WTC11 (cell line): ENCODE measurements around the gene USH2A. TPM values are rescaled to one million over a fixed set of nuclear protein-coding genes. Genes with fewer than 3 reads are reported as not detected.

Source experiments
- ATAC-seq: fragments of 200-7000 bp; cut with Tn5 transposase; 2 replicates; pipeline ENCODE4 v1.10.0; 2021; ENCODE audit warnings: mild to moderate bottlenecking, moderate library complexity
- CTCF ChIA-PET: fragments of 300-600 bp; sonication (Branson Sonifier 250); formaldehyde crosslinking; loops from one replicate; lab custom pipeline; 2021; ENCODE audit warnings: antibody characterized with exemption; lab: Charles Lee
- POLR2A ChIA-PET: fragments of 350-600 bp; sonication (Branson Sonifier 250); formaldehyde crosslinking; loops from one replicate; lab custom pipeline; 2021; ENCODE audit warnings: antibody characterized with exemption; lab: Charles Lee
- DNase-seq: peaks from one replicate; pipeline ENCODE4 v3.0.0; 2021; ENCODE audit warnings: low spot score
- H3K27ac Mint-ChIP-seq: 2 replicates; pipeline ENCODE4 v1.8.0; 2021; ENCODE audit warnings: mixed read lengths
- H3K27me3 Mint-ChIP-seq: 2 replicates; pipeline ENCODE4 v1.8.0; 2021; ENCODE audit warnings: low read depth, mild to moderate bottlenecking, moderate library complexity, mixed read lengths
- H3K36me3 Mint-ChIP-seq: 2 replicates; pipeline ENCODE4 v1.8.0; 2021; ENCODE audit warnings: mixed read lengths
- H3K4me1 Mint-ChIP-seq: 2 replicates; pipeline ENCODE4 v1.8.0; 2022; ENCODE audit warnings: mixed read lengths
- H3K4me3 Mint-ChIP-seq: 2 replicates; pipeline ENCODE4 v1.8.0; 2021; ENCODE audit warnings: mild to moderate bottlenecking, moderate library complexity, mixed read lengths
- H3K9me3 Mint-ChIP-seq: 2 replicates; pipeline ENCODE4 v1.8.0; 2021; ENCODE audit warnings: mixed read lengths
- ATF1 ChIP-seq: sonication (generic); formaldehyde crosslinking; IDR thresholded peaks from 2 replicates; pipeline ENCODE4 v1.8.1; 2023; ENCODE audit warnings: mild to moderate bottlenecking, moderate library complexity, missing genetic modification reagents
- EMX1 ChIP-seq: fragments of 250-450 bp; sonication (Bioruptor Pico); IDR thresholded peaks from 2 replicates; pipeline ENCODE4 v1.8.0; 2021; ENCODE audit warnings: mild to moderate bottlenecking
- FOXJ3 ChIP-seq: sonication (generic); formaldehyde crosslinking; IDR thresholded peaks from 2 replicates; pipeline ENCODE4 v1.9.0; 2021; ENCODE audit warnings: missing genetic modification reagents, mild to moderate bottlenecking, borderline replicate concordance
- GRHL2 ChIP-seq: fragments of 250-450 bp; sonication (Bioruptor Pico); IDR thresholded peaks from 2 replicates; pipeline ENCODE4 v1.8.0; 2022; ENCODE audit warnings: mild to moderate bottlenecking, moderate library complexity; ENCODE audit not compliant: insufficient replicate concordance, severe bottlenecking
- PRRX2 ChIP-seq: fragments of 250-450 bp; sonication (Bioruptor Pico); IDR thresholded peaks from 2 replicates; pipeline ENCODE4 v1.8.0; 2021; ENCODE audit warnings: mild to moderate bottlenecking
- RELA ChIP-seq: sonication (generic); formaldehyde crosslinking; IDR thresholded peaks from 2 replicates; pipeline ENCODE4 v1.8.1; 2022; ENCODE audit warnings: missing genetic modification reagents, mild to moderate bottlenecking, borderline replicate concordance
- SOX15 ChIP-seq: fragments of 250-450 bp; sonication (Bioruptor Pico); IDR thresholded peaks from 2 replicates; pipeline ENCODE4 v1.9.0; 2021; ENCODE audit warnings: mild to moderate bottlenecking
- ZNF263 ChIP-seq: sonication (generic); formaldehyde crosslinking; IDR thresholded peaks from 2 replicates; pipeline ENCODE4 v1.8.1; 2022; ENCODE audit warnings: low read depth, mild to moderate bottlenecking, moderate library complexity, missing genetic modification reagents
- ZNF317 ChIP-seq: sonication (generic); formaldehyde crosslinking; IDR thresholded peaks from 2 replicates; pipeline ENCODE4 v1.8.1; 2023; ENCODE audit warnings: low read depth, mild to moderate bottlenecking, moderate library complexity, missing genetic modification reagents, borderline replicate concordance
- ZNF423 ChIP-seq: fragments of 250-450 bp; sonication (Bioruptor Pico); IDR thresholded peaks from 2 replicates; pipeline ENCODE4 v2.1.2; 2022; ENCODE audit warnings: mild to moderate bottlenecking, moderate library complexity
- ZNF671 ChIP-seq: fragments of 250-450 bp; sonication (Bioruptor Pico); IDR thresholded peaks from 2 replicates; pipeline ENCODE4 v1.8.0; 2021; ENCODE audit warnings: mild to moderate bottlenecking
- total RNA-seq: library from RNA; stranded (reverse); gene quantifications from 3 replicates; pipeline ENCODE4 v1.2.3, GENCODE V29; 2021
- TF ChIP-seq, protein P1 (sequence below): sonication (generic); formaldehyde crosslinking; IDR thresholded peaks from 2 replicates; pipeline ENCODE4 v1.8.1; 2023; ENCODE audit warnings: mild to moderate bottlenecking, missing genetic modification reagents, borderline replicate concordance
- TF ChIP-seq, protein P2 (sequence below): sonication (generic); formaldehyde crosslinking; IDR thresholded peaks from 2 replicates; pipeline ENCODE4 v1.8.0; 2022; ENCODE audit warnings: missing genetic modification reagents
- TF ChIP-seq, protein P3 (sequence below): fragments of 200-600 bp; IDR thresholded peaks from 2 replicates; pipeline ENCODE4 v1.8.0; 2022; ENCODE audit warnings: antibody characterized with exemption
- TF ChIP-seq, protein P4 (sequence below): sonication (generic); formaldehyde crosslinking; IDR thresholded peaks from 2 replicates; pipeline ENCODE4 v1.8.1; 2022; ENCODE audit warnings: mild to moderate bottlenecking, missing genetic modification reagents, moderate library complexity, borderline replicate concordance
- TF ChIP-seq, protein P5 (sequence below): sonication (generic); formaldehyde crosslinking; IDR thresholded peaks from 2 replicates; pipeline ENCODE4 v1.8.1; 2023; ENCODE audit warnings: mild to moderate bottlenecking, missing genetic modification reagents, moderate library complexity
- TF ChIP-seq, protein P6 (sequence below): sonication (generic); formaldehyde crosslinking; IDR thresholded peaks from 2 replicates; pipeline ENCODE4 v1.8.0; 2022; ENCODE audit warnings: mild to moderate bottlenecking, missing genetic modification reagents

The USH2A gene
- total RNA-seq, 1 experiment from 2014 or later = 0.37 TPM

DNA sequence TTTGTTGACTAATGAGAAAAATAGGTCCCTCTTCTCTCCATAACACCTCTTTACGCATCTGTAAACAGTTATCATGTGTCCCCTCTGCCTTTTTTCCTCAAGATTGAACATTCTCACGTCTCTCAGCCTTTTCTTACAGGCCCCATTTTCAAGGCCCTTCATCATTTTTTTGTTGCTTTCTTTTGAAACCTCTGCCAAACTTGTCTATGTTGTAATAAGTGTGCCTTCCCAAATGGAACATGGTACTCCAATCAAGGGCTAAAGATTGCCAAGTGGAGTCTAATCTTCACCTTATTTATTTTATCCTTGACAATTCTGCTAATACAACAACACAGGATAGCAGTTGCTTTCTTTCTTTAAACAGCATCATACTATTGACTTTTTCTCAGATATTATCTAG lies 280.3 kb downstream of the USH2A start:
- no peak for DNase-seq
- Mint-ChIP-seq H3K36me3 (no peaks in the 10 kb centered on the region), H3K4me3 (no peak overlapping the region), H3K27ac (no peak overlapping the region), H3K4me1 (peaks cover 75% of the 10 kb centered on the region), H3K9me3 (no peaks in the 10 kb centered on the region), H3K27me3 (peaks cover 10% of the 10 kb centered on the region)
- ATAC-seq = no peak
- TF ChIP-seq RELA (CRISPR knock-in tag) (no peak), PRRX2 (no peak), ATF1 (no peak), EMX1 (CRISPR knock-in tag) (no peak), ZNF671 (CRISPR knock-in tag) (no peak), SOX15 (no peak)
- TF ChIP-seq, protein P1, sequence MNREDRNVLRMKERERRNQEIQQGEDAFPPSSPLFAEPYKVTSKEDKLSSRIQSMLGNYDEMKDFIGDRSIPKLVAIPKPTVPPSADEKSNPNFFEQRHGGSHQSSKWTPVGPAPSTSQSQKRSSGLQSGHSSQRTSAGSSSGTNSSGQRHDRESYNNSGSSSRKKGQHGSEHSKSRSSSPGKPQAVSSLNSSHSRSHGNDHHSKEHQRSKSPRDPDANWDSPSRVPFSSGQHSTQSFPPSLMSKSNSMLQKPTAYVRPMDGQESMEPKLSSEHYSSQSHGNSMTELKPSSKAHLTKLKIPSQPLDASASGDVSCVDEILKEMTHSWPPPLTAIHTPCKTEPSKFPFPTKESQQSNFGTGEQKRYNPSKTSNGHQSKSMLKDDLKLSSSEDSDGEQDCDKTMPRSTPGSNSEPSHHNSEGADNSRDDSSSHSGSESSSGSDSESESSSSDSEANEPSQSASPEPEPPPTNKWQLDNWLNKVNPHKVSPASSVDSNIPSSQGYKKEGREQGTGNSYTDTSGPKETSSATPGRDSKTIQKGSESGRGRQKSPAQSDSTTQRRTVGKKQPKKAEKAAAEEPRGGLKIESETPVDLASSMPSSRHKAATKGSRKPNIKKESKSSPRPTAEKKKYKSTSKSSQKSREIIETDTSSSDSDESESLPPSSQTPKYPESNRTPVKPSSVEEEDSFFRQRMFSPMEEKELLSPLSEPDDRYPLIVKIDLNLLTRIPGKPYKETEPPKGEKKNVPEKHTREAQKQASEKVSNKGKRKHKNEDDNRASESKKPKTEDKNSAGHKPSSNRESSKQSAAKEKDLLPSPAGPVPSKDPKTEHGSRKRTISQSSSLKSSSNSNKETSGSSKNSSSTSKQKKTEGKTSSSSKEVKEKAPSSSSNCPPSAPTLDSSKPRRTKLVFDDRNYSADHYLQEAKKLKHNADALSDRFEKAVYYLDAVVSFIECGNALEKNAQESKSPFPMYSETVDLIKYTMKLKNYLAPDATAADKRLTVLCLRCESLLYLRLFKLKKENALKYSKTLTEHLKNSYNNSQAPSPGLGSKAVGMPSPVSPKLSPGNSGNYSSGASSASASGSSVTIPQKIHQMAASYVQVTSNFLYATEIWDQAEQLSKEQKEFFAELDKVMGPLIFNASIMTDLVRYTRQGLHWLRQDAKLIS = no peak
- TF ChIP-seq, protein P2, sequence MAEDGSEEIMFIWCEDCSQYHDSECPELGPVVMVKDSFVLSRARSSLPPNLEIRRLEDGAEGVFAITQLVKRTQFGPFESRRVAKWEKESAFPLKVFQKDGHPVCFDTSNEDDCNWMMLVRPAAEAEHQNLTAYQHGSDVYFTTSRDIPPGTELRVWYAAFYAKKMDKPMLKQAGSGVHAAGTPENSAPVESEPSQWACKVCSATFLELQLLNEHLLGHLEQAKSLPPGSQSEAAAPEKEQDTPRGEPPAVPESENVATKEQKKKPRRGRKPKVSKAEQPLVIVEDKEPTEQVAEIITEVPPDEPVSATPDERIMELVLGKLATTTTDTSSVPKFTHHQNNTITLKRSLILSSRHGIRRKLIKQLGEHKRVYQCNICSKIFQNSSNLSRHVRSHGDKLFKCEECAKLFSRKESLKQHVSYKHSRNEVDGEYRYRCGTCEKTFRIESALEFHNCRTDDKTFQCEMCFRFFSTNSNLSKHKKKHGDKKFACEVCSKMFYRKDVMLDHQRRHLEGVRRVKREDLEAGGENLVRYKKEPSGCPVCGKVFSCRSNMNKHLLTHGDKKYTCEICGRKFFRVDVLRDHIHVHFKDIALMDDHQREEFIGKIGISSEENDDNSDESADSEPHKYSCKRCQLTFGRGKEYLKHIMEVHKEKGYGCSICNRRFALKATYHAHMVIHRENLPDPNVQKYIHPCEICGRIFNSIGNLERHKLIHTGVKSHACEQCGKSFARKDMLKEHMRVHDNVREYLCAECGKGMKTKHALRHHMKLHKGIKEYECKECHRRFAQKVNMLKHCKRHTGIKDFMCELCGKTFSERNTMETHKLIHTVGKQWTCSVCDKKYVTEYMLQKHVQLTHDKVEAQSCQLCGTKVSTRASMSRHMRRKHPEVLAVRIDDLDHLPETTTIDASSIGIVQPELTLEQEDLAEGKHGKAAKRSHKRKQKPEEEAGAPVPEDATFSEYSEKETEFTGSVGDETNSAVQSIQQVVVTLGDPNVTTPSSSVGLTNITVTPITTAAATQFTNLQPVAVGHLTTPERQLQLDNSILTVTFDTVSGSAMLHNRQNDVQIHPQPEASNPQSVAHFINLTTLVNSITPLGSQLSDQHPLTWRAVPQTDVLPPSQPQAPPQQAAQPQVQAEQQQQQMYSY = no peak
- ChIA-PET CTCF (interaction anchor here (0.6 kb wide), 1 partner anchor 33 kb away, joined by 3 read pairs; no protein-coding TSS in a partner anchor), POLR2A (no interaction called here)

DNA sequence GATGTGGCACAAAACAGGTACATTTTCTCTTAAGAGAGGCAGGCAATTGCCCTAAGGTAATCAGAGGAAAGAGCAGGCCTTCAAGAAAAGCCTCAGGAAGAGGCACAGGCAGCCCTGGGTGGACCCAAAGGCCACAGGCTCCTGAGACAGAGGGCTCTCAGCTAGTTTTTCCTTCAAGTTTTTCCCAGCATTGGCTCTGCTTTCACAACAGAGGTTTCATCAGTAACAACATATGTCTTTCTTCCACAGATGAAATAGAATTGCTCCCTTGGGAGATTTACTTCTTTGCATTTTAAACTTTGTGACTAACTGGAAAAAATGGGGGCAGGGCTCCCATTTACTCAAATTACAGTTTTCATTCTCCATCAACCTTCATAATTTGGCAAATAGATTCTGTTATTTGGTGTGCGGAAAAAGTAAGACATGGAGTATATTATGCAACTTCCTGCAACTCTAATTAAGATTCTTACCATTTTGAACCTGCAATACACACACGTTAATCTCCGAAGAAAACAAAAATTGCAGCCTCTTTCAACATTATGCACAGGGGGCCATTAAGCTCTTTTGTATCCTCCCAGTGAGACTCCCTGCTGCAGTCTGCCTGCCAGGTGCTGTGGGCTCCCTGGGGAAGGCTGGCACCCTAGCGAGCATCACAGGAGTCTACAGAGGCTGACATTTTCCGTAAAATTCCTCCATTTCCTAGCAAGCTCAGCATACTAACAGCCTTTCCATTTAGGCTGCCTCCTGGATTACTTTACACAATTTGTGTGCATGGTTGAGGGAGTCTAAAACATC lies 282.3 kb downstream of the USH2A start:
- Mint-ChIP-seq H3K36me3 (no peaks in the 10 kb centered on the region), H3K27ac (peak overlapping the region; percentile 56; the same call in 1 of the 2 replicates), H3K27me3 (peaks cover 7% of the 10 kb centered on the region), H3K4me3 (no peak overlapping the region), H3K9me3 (no peaks in the 10 kb centered on the region), H3K4me1 (peaks cover 64% of the 10 kb centered on the region)
- DNase-seq (no peak), ATAC-seq (peak; percentile 29)
- POLR2A ChIA-PET = no interaction called here
- TF ChIP-seq, protein P3, sequence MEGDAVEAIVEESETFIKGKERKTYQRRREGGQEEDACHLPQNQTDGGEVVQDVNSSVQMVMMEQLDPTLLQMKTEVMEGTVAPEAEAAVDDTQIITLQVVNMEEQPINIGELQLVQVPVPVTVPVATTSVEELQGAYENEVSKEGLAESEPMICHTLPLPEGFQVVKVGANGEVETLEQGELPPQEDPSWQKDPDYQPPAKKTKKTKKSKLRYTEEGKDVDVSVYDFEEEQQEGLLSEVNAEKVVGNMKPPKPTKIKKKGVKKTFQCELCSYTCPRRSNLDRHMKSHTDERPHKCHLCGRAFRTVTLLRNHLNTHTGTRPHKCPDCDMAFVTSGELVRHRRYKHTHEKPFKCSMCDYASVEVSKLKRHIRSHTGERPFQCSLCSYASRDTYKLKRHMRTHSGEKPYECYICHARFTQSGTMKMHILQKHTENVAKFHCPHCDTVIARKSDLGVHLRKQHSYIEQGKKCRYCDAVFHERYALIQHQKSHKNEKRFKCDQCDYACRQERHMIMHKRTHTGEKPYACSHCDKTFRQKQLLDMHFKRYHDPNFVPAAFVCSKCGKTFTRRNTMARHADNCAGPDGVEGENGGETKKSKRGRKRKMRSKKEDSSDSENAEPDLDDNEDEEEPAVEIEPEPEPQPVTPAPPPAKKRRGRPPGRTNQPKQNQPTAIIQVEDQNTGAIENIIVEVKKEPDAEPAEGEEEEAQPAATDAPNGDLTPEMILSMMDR = no peak
- TF ChIP-seq ZNF423 (CRISPR knock-in tag) = peak; percentile 100
- TF ChIP-seq FOXJ3 (CRISPR knock-in tag) = no peak
- CTCF ChIA-PET = interaction anchor here (1.1 kb wide), 1 partner anchor 21 kb away, joined by 3 read pairs; no protein-coding TSS in a partner anchor

DNA sequence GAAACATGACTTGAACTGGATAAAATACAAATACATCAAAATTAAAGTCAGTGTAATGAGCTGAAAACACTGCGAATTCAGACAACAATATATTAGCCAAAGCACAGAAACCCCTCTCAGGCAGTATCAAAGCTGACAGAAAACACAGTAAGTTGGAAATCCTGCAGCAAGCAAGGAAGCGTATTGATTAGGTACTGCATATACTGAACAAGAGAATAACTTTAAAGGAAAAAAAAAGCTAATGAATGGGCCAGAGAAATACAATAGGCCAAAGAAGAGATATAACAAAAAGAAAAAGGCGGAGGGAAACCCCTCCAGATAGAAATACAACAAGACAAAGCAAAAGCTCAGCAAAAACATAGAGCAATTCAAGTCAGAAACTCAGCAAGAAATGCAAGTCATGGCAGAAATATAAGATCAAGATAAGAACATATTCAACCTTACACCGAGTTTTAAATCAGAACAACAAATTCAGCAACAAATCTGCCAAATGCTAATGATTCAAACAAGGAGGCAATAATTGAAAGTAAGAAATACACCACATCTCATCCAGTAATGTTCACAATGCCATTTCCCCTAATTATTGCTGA lies 299.0 kb downstream of the USH2A start:
- H3K4me1 Mint-ChIP-seq = peaks cover 17% of the 10 kb centered on the region
- ChIA-PET CTCF (interaction anchor here (1.0 kb wide), 1 partner anchor 52 kb away, joined by 3 read pairs; no protein-coding TSS in a partner anchor), POLR2A (interaction anchor here (0.6 kb wide), 1 partner anchor 22 kb away, joined by 3 read pairs; no protein-coding TSS in a partner anchor)
- DNase-seq = no peak
- H3K9me3 Mint-ChIP-seq = peaks cover 35% of the 10 kb centered on the region
- 0 out of 2 replicates have a peak, but pooled peaks cover 3% of the 10 kb centered on the region for H3K27me3 Mint-ChIP-seq
- no peak overlapping the region for H3K27ac Mint-ChIP-seq
- H3K4me3 Mint-ChIP-seq = no peak overlapping the region
- no peak for ATAC-seq
- H3K36me3 Mint-ChIP-seq = peaks cover 29% of the 10 kb centered on the region
- TF ChIP-seq GRHL2 = no peak
- TF ChIP-seq ZNF317 (CRISPR knock-in tag) = no peak
- TF ChIP-seq, protein P4, sequence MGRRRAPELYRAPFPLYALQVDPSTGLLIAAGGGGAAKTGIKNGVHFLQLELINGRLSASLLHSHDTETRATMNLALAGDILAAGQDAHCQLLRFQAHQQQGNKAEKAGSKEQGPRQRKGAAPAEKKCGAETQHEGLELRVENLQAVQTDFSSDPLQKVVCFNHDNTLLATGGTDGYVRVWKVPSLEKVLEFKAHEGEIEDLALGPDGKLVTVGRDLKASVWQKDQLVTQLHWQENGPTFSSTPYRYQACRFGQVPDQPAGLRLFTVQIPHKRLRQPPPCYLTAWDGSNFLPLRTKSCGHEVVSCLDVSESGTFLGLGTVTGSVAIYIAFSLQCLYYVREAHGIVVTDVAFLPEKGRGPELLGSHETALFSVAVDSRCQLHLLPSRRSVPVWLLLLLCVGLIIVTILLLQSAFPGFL (CRISPR knock-in tag) = no peak
- TF ChIP-seq, protein P5, sequence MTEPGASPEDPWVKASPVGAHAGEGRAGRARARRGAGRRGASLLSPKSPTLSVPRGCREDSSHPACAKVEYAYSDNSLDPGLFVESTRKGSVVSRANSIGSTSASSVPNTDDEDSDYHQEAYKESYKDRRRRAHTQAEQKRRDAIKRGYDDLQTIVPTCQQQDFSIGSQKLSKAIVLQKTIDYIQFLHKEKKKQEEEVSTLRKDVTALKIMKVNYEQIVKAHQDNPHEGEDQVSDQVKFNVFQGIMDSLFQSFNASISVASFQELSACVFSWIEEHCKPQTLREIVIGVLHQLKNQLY (CRISPR knock-in tag) = no peak
- TF ChIP-seq ZNF263 = no peak
- TF ChIP-seq SOX15 = no peak
- TF ChIP-seq, protein P6, sequence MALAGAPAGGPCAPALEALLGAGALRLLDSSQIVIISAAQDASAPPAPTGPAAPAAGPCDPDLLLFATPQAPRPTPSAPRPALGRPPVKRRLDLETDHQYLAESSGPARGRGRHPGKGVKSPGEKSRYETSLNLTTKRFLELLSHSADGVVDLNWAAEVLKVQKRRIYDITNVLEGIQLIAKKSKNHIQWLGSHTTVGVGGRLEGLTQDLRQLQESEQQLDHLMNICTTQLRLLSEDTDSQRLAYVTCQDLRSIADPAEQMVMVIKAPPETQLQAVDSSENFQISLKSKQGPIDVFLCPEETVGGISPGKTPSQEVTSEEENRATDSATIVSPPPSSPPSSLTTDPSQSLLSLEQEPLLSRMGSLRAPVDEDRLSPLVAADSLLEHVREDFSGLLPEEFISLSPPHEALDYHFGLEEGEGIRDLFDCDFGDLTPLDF (CRISPR knock-in tag) = no peak
